ENCODE measurements around the gene ATAD3A.

The ATAD3A gene

DNA sequence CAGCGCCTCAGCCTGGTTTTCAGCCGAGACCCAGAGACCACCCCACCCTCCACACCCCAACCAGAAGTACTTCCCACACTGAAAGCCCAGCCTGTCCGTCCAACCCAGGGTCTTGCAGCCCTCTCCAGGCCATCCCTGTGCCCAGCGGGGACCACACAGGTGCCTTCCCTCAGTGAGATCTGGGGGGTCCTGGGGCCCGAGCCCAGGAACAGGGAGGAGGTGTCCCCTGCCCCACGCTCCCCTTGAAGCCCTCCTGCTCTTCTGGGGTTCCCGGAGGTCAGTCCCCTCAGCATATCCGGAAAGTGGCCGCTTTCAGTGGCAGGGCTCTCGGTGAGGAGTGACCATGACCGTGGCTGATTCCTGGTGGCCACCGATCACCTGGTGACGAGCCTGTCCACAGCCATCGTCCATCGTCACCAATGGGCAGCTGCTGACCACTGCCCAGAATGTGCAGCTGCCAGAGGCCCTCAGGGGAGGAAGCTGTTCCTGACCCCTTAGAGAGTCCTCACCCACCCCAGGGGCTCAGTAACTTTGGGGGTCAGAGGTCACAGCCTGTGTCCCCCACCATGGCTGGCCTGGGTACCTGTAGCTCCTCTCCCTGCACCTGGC is 25.1 kb downstream of the ATAD3A start:
- peaks cover 17% of the 10 kb centered on the region for H3K27me3 Mint-ChIP-seq
- CTCF ChIA-PET, result no interaction called here
- H3K36me3 Mint-ChIP-seq, result peaks cover 8% of the 10 kb centered on the region
- no peak overlapping the region for H3K4me3 Mint-ChIP-seq
- no peak for DNase-seq
- no peak overlapping the region for H3K27ac Mint-ChIP-seq
- peaks cover 2% of the 10 kb centered on the region for H3K9me3 Mint-ChIP-seq
- peaks cover 2% of the 10 kb centered on the region for H3K4me1 Mint-ChIP-seq

DNA sequence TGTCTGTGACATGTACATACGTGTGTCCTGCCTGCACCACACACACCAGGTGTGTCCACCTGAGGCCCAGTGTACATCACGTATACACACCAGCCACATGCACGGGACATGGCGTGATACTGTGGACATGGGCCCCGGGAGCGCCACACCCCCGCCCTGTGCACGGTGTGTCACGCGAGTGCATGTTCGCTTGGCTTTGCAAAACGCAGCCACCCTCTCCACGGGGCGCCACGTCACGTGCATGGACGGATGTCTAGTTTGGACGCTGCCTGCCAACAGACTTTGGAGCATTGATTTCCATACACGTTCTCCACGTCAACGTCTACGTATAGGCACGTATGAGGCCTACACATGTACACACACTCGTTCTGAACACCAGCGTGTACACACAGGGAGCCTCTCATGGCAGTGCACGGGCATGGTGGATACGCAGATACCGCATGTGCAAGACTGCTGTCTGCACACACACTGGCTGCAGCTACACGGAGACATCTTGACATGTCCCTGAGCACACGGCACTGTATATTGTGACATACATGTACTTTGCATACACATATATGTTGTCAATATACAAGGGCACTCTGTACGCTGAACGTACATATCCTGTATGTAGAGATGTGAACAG is 25.8 kb downstream of the ATAD3A start:
- H3K4me3 Mint-ChIP-seq, result no peak overlapping the region
- no peaks in the 10 kb centered on the region for H3K9me3 Mint-ChIP-seq
- H3K36me3 Mint-ChIP-seq, result peaks cover 8% of the 10 kb centered on the region
- CTCF ChIA-PET, result no interaction called here
- no peak overlapping the region for H3K27ac Mint-ChIP-seq
- peaks cover 17% of the 10 kb centered on the region for H3K27me3 Mint-ChIP-seq
- no peak for DNase-seq
- H3K4me1 Mint-ChIP-seq, result peaks cover 2% of the 10 kb centered on the region

GRCh38 chr1:1538334-1538733 is 26.4 kb downstream of the ATAD3A start:
- Mint-ChIP-seq H3K36me3 (peaks cover 9% of the 10 kb centered on the region), H3K9me3 (no peaks in the 10 kb centered on the region), H3K4me3 (no peak overlapping the region), H3K27ac (no peak overlapping the region), H3K4me1 (peaks cover 2% of the 10 kb centered on the region), H3K27me3 (peaks cover 17% of the 10 kb centered on the region)
- DNase-seq, result no peak
- CTCF ChIA-PET, result no interaction called here

- no peak overlapping the region for H3K4me3 Mint-ChIP-seq
- H3K36me3 Mint-ChIP-seq, result peaks cover 12% of the 10 kb centered on the region
- no peak for DNase-seq
- H3K9me3 Mint-ChIP-seq, result no peaks in the 10 kb centered on the region
- peaks cover 17% of the 10 kb centered on the region for H3K27me3 Mint-ChIP-seq
- no peak overlapping the region for H3K27ac Mint-ChIP-seq
- H3K4me1 Mint-ChIP-seq, result peaks cover 2% of the 10 kb centered on the region
- CTCF ChIA-PET, result no interaction called here
These were observed 27.0 kb downstream of the ATAD3A start for GRCh38 chr1:1538989-1539309.

DNA sequence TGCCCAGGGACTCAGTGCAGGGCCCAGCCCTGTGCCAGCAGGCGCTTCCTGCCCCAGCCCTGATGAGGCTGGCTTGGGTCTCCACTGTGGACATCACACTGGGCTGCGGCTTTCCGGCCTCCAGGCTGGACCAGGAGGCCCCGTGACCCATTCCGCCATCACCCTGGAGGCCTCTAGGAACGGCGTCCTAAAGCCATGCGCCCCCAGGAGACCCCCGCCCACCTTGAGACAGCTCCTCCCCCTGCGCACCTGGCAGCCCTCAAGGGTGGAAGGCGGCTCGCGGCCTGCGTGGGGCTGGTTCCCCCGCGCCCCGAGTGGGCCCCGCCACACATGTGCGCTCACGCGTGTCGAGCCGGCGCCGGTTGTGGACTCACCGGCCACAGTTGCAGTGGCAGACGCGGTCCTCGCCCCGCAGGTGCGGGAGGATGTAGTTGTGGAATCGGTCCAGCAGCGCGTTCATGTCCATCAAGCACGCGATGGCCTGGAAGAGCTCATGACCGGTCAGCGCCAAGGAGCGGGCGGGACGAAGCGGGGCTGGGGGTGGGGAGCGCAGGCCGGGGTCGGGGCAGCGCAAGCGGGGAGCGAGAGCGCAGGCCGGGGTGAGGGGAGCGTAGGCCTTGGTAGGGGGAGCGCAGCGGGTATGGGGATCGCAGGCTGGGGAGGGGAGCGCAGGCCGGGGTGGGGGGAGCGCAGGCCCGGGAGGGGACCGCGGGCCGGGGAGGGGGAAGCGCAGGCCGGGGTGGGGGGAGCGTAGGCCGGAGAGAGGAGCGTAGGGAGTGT is 27.5 kb downstream of the ATAD3A start:
- no peak for DNase-seq
- Mint-ChIP-seq H3K4me3 (peak overlapping the region; percentile 53), H3K27me3 (peaks cover 17% of the 10 kb centered on the region), H3K27ac (no peak overlapping the region), H3K4me1 (peaks cover 2% of the 10 kb centered on the region), H3K9me3 (no peaks in the 10 kb centered on the region), H3K36me3 (peaks cover 12% of the 10 kb centered on the region)
- CTCF ChIA-PET, result no interaction called here

DNA sequence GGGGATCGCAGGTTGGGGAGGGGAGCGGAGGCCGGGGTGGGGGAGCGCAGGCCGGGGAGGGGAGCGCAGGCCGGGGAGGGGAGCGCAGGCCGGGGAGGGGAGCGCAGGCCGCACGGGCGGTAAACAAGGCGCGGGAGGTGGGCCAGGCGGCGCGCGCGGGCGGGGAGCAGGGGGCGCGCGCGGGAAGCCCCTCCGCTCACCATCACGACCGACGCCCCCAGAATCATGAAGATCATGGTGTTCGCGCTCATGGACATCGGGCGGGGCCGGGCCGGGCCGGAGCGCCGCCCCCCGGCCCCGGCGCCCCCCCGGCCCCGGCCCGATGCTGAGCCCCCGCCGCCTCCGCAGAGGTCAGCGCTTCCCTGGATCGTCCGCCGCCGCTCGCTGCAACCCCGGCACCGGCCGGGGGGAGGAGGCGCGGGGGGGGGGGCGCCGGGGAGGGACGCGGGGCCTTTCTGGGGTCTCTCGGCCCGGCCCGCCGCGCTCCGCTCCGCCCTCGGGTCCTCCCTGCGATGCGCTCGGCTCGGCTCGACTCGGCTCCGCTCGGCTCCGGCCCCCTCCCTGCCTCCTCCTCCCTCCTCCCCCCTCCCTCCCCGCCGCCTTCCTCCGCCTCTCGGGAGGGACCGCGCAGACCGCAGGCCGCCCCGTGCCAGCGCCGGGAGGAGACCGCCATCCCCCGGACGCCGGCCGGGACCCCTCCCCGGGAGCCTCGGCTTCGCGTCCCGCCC is 28.3 kb downstream of the ATAD3A start, which contains the start of gene TMEM240:
Gene TMEM240 (minus strand): TSS at position 535 of the 728 bp plus-strand sequence. CDS start 278 bp downstream, at position 257.
- peak; percentile 69 for DNase-seq
- H3K27me3 Mint-ChIP-seq, result peaks cover 17% of the 10 kb centered on the region
- H3K36me3 Mint-ChIP-seq, result peaks cover 12% of the 10 kb centered on the region
- H3K4me3 Mint-ChIP-seq, result peak within 1 kb of the TSS; percentile 53
- H3K9me3 Mint-ChIP-seq, result no peaks in the 10 kb centered on the region
- no peak within 1 kb of the TSS for H3K27ac Mint-ChIP-seq
- peaks cover 2% of the 10 kb centered on the region for H3K4me1 Mint-ChIP-seq
- CTCF ChIA-PET, result no interaction called here

DNA sequence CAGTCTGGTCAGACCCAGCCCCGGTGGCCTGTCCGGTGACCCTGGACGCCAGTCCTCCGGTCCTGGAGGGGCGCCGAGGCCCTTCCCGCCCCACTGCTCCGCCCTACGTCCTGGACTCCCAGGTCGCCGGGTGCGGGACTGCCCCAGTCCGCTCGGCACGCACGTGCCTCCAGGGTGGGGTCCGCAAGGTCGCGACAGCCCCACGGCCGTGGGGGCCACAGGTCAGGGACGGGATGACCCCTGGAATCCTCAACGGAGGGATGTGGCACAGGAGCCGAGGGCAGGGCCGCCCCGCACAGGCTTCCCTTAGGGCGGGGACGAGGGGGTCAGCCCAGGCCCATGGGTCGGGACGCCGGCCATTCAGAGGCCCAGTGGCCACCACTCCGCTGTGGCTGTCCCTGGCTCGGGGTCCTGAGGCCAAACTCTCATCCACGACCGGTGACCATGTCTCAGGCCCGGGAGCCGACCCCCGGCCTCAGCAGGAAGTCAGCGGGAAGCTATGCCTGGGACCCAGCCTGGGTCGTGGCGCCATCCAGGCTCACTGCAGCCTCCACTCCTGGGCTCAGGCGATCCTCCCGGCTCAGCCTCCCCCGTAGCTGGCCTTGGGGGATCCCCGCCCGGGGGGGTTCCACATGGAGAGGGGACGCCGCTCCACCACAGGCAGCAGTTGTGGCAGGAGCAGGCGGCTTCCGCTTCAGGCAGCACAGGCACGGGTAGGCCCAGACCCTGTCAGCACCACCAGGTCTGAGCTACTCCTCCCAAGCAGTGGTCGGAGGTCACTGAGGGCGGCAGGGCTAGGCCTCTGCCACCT is 29.1 kb downstream of the ATAD3A start:
- Mint-ChIP-seq H3K27me3 (peaks cover 17% of the 10 kb centered on the region), H3K27ac (no peak overlapping the region), H3K4me3 (peak overlapping the region; percentile 7), H3K4me1 (peaks cover 2% of the 10 kb centered on the region), H3K9me3 (no peaks in the 10 kb centered on the region), H3K36me3 (peaks cover 12% of the 10 kb centered on the region)
- no peak for DNase-seq
- CTCF ChIA-PET, result no interaction called here

- H3K9me3 Mint-ChIP-seq, result no peaks in the 10 kb centered on the region
- peaks cover 17% of the 10 kb centered on the region for H3K27me3 Mint-ChIP-seq
- H3K4me3 Mint-ChIP-seq, result peak overlapping the region; percentile 7
- peaks cover 12% of the 10 kb centered on the region for H3K36me3 Mint-ChIP-seq
- H3K4me1 Mint-ChIP-seq, result peaks cover 2% of the 10 kb centered on the region
- no peak for DNase-seq
- CTCF ChIA-PET, result no interaction called here
- no peak overlapping the region for H3K27ac Mint-ChIP-seq
These were observed 30.2 kb downstream of the ATAD3A start for GRCh38 chr1:1541956-1542765.

DNA sequence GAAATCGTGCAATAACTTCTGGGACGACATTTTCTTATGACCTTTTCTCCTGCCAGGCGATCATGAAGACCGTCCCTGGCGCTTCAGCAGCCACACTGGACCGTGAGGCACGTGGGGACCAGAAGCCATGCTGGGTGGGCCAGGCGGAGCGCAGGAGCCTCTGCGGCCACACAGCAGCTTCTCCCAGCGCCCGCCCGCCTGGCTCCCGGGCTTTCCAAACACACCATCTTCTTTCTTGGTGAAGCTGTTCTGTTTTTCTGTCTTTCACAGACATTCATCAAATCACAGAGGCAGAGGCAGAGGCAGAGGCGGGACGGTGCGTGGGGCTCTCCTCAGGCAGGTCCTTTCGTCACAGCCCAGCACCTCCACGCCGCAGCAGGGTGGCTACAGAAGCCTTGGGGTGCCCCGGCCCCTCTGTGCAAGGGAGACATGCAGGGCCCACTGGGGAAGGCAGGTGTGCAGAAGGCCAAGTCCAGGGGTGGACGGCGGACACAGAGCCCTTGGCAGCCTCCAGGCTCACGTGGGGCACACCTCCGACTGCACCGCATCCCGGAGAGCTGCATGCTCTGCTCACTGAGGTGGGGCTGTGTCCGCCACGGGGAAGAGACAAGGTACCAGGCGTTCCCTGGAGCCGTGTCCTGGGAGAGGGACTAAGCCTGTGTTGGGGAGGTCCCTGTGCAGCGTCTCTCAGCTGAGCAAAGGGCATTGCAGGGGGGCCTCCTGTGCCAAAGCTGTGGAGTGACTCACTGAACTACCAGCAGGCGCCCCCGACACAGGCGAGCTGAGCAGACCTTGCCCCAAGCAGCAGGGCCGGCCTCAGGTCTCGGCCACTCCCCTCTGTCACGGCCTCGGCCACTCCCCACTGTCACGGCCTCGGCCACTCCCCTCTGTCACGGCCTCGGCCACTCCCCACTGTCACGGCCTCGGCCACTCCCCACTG is 31.1 kb downstream of the ATAD3A start:
- Mint-ChIP-seq H3K27ac (no peak overlapping the region), H3K9me3 (no peaks in the 10 kb centered on the region), H3K4me3 (no peak overlapping the region), H3K36me3 (peaks cover 13% of the 10 kb centered on the region), H3K4me1 (peaks cover 2% of the 10 kb centered on the region), H3K27me3 (peaks cover 17% of the 10 kb centered on the region)
- CTCF ChIA-PET, result no interaction called here
- no peak for DNase-seq

DNA sequence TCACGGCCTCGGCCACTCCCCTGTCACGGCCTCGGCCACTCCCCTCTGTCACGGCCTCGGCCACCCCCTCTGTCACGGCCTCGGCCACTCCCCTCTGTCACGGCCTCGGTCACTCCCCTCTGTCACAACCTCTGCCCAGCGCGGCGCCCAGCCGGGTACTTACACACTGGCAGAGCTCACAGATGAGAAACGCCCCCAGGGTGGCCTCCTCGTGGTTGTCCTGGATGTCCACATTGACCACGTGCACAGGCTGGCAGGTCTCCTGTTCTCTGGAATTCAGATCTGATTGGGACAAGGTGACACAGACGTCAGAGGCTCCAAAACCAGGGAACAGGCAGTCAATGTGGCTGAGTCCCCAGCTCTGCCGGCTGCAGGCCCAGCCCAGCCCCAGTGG is 31.7 kb downstream of the ATAD3A start:
- no peak overlapping the region for H3K27ac Mint-ChIP-seq
- no peak for DNase-seq
- H3K27me3 Mint-ChIP-seq, result peaks cover 11% of the 10 kb centered on the region
- peaks cover 14% of the 10 kb centered on the region for H3K36me3 Mint-ChIP-seq
- H3K4me1 Mint-ChIP-seq, result peaks cover 2% of the 10 kb centered on the region
- no peak overlapping the region for H3K4me3 Mint-ChIP-seq
- CTCF ChIA-PET, result no interaction called here
- no peaks in the 10 kb centered on the region for H3K9me3 Mint-ChIP-seq

DNA sequence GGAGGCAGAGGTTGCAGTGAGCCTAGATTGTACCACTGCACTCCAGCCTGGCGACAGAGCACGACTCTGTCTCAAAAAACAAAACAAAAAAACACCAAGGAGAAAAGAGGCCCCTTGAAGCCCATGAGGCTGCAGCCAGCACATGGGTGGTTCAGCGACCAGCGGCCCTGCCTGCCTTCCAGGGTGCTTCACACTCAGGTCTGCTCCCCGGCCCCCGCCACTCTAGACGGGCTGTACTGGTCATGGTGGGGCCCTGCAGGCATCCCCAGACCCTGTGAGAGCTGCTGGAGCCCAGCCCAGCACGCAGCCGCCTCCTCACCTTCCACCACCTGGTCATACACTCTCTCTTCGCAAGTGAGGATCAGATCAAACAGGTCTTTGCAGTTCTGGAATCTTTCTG is 32.6 kb downstream of the ATAD3A start:
- H3K9me3 Mint-ChIP-seq, result no peaks in the 10 kb centered on the region
- H3K36me3 Mint-ChIP-seq, result peaks cover 14% of the 10 kb centered on the region
- no peak overlapping the region for H3K4me3 Mint-ChIP-seq
- H3K4me1 Mint-ChIP-seq, result peaks cover 2% of the 10 kb centered on the region
- CTCF ChIA-PET, result no interaction called here
- H3K27ac Mint-ChIP-seq, result no peak overlapping the region
- H3K27me3 Mint-ChIP-seq, result peaks cover 3% of the 10 kb centered on the region
- no peak for DNase-seq

DNA sequence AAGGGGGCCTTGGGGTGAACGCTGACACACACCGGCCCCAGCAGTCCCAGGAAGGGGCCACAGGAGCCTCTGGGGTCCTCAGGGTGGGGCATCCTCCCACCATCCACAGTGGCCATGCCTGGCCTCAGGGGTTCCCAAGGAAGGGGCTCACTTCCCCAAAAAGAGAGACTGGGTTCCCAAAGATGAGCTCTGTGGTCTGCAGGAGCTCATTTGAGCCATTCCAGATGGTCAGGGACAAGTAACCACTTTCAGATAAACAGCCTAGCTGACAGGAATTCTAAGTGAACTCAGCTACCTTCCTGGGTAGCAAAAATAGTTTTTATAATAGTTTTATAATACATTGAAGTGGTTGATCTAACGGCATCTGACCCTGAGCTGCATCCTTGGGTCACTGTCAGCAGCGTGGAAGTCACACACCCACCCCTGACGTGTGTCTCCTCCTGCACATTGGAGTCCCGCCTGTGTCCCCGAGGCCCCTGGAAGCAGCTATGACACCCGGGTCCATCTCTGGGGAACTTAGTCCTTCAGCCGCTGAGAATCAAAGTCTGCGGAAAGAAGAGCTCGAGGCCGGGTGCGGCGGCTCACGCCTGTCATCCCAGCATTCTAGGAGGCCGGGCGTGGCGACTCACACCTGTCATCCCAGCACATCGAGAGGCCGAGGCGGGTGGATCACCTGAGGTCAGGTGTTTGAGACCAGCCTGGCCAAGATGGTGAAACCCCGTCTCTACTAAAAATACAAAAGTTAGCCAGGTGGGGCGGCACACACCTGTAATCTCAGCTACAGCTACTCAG is 34.2 kb downstream of the ATAD3A start:
- Mint-ChIP-seq H3K27me3 (no peaks in the 10 kb centered on the region), H3K9me3 (no peaks in the 10 kb centered on the region), H3K4me1 (peaks cover 2% of the 10 kb centered on the region), H3K4me3 (no peak overlapping the region), H3K27ac (no peak overlapping the region), H3K36me3 (peaks cover 14% of the 10 kb centered on the region)
- no peak for DNase-seq
- CTCF ChIA-PET, result no interaction called here
